Eye (tissue), 1 donor: ENCODE results near the gene TRPT1.

Experiments
- DNase-seq: peaks from one replicate; pipeline ENCODE4 v3.0.0-alpha.2; 2015

The TRPT1 gene

DNA sequence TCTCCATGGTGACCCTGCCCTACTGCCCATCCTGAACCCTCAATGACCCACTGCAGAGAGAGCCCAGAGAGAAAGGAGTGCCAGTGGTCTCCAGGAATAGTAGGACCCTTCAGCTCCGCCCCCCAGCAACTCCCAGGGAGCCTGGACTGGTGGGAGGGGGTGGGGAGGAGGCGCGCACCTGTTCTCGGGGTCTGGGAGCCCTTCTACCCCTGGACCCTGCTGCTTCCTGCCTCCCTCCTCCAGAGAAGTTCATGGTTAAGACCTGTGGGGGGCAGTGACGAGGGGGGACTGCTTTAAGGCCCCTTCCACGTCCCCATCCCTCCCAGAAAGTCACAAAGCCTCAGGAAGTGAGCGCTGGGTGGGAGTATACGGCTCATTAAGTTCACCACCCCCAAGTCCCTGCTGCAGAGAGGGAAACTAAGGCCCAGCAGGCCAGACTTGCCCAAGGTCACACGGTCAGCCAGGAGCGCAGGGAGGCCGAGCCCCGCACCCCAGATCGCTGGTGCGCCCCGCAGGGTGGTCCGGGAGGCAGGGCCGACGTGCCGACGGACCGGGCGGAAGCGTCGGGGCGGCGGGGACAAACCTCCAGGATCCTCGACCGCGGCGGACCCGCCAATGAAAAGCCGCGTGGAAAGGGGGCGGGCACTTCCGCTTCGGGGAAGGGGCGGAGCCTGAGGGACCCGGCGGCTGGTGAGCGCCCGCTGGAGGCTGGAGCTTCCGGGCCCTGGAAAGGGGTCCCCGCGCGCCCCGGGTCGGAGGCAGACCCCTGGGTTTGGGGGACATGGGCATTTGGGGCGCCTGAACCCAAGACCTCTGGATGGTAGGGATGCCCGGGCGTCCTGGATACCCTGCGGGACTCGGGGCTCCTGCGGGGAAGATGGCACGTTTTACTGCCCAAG lies at the start of gene TRPT1, which contains the start of gene NUDT22:
Gene TRPT1, minus strand, starts transcription at position 579 of the 899 bp plus-strand sequence. Its CDS starts 326 bp downstream, at position 253.
Gene NUDT22, plus strand, starts transcription at position 667 of the 899 bp plus-strand sequence. CDS start 379 bp downstream, outside the sequence.
- DNase-seq, result peak; percentile 95

- no peak for DNase-seq
These were observed 49.2 kb upstream of the TRPT1 start for GRCh38 chr11:64275031-64275800.

- DNase-seq, result peak; percentile 100
These were observed 43.7 kb upstream of the TRPT1 start for GRCh38 chr11:64269540-64270220.

GRCh38 chr11:64268893-64269539 lies 43.0 kb upstream of the TRPT1 start:
- peak; percentile 75 for DNase-seq

- peak; percentile 38 for DNase-seq
These were observed 42.3 kb upstream of the TRPT1 start for GRCh38 chr11:64268025-64268892.

GRCh38 chr11:64267207-64267945 lies 41.4 kb upstream of the TRPT1 start:
- DNase-seq, result no peak

DNA sequence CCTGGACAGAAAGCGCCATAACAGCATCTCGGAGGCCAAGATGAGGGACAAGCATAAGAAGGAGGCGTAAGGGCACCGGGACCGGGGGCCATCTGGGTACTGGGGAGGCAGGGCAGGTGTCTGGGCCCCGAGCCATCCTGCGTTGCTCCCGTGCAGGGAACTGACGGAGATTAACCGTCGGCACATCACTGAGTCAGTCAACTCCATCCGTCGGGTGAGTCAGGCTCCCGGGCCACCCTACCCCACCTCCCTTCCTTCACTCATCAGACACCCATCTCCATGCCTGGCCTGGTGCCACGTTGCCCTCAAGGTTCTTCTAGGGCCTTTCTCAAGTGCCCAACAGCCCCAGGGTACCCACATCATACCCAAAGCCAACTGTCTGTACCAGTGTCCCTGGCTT lies 40.4 kb upstream of the TRPT1 start:
- DNase-seq, result no peak

DNA sequence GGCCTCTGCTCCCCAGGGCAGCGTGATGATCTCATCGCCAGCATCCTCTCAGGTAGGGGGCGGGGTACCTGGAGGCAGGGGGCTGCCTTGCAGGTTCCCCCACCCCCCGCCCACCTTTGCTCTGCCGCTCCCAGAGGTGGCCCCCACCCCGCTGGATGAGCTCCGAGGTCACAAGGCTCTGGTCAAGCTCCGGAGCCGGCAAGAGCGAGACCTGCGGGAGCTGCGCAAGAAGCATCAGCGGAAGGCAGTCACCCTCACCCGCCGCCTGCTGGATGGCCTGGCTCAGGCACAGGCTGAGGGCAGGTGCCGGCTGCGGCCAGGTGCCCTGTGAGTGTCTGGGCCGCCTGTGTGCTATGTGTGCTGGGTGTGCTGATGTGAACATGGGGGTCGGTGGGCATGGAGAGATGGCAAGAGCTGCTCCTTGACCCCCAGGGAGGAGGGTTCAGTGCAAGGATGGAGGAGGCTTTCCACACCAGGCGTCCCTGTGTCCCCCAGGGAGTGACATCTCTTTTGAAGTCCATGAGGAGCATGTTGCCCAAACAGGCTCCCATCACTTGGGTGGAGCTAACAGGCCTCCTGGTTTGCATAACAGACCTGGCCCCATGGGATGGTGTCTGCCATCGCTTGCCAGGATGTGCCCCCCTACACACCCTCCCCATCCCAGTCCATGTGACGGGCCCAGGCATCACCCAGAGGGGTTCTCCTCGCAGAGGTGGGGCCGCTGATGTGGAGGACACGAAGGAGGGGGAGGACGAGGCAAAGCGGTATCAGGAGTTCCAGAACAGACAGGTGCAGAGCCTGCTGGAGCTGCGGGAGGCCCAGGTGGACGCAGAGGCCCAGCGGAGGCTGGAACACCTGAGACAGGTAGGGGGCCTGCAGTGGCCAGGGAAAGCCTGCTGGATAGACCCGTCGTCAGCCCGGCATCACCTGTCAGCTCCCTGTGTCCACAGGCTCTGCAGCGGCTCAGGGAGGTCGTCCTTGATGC lies 39.5 kb upstream of the TRPT1 start:
- DNase-seq, result no peak

GRCh38 chr11:64264371-64264852 lies 38.4 kb upstream of the TRPT1 start:
- peak; percentile 29 for DNase-seq

GRCh38 chr11:64263947-64264317 lies 37.9 kb upstream of the TRPT1 start:
- no peak for DNase-seq

GRCh38 chr11:64263021-64263946 lies 37.3 kb upstream of the TRPT1 start:
- DNase-seq, result peak; percentile 82

DNA sequence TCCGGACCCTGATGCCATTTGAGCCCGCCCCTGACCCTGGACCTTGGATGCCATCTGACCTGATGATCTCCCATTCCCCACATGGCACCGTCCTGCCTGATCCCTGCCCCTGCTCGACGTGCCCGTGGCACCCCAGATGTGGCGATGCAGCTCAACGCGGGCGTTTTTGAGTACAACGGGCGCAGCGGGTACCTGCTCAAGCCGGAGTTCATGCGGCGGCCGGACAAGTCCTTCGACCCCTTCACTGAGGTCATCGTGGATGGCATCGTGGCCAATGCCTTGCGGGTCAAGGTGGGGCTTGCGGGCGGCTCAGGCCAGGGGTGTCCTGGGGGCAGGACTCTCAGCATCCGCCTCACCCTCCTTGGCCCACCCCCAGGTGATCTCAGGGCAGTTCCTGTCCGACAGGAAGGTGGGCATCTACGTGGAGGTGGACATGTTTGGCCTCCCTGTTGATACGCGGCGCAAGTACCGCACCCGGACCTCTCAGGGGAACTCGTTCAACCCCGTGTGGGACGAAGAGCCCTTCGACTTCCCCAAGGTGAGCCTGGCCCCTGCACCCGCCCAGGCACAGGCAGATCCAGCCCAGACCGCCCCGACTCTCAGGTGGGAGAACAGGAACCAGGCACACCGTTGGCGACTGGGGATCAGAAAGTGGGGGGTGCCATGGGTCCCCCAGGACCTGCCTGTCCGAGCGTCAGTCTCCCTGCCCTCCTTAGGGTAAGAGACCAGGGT lies 36.5 kb upstream of the TRPT1 start:
- DNase-seq, result no peak

- no peak for DNase-seq
These were observed 35.6 kb upstream of the TRPT1 start for GRCh38 chr11:64261556-64262080.

GRCh38 chr11:64260147-64260708 lies 34.2 kb upstream of the TRPT1 start:
- DNase-seq, result no peak

DNA sequence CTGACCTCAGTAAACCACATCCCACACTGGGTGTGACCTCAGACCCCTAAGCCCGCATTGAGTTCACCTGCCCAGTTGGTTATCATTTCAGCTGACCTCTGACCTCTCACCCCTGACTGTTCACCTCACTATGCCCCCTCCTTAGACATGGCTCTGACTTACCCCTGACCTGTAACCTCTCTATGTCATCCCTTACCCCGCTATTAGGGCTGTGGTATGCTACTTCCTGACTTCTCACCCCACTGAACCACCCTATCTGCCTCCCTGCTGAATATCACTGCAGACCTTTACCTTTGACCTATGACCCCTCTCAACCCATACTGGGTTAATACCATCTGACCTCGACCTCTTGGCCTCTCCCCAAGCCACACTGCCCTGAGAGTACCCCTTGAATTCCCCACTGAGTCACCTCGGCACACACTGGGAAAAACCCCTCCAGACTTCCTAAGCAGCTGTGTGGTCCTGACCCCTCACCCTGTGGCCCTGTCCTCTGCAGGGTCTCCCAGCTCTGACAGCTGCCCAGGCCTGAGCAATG lies 33.6 kb upstream of the TRPT1 start:
- DNase-seq, result no peak

GRCh38 chr11:64258946-64259532 lies 33.1 kb upstream of the TRPT1 start:
- no peak for DNase-seq
